GM12892 (cell line): ENCODE measurements around the gene CACNA1B.

Experiments
- DNase-seq: peaks from one replicate; pipeline ENCODE4 v3.0.0; 2011; ENCODE audit not compliant: insufficient read length
- FAIRE-seq: peaks from 2 replicates; lab custom pipeline; 2011; peaks lifted over from hg19 to GRCh38; lab: Jason Lieb, UNC
- POLR2A ChIP-seq: IDR thresholded peaks from 2 replicates; pipeline ENCODE4 v1.6.1; 2011; ENCODE audit warnings: low read depth, low read length, control low read depth
- POLR2AphosphoS5 ChIP-seq: IDR thresholded peaks from 2 replicates; pipeline ENCODE4 v1.6.1; 2011; ENCODE audit warnings: low read depth, low read length, control low read depth
- TAF1 ChIP-seq: IDR thresholded peaks from 2 replicates; pipeline ENCODE4 v1.6.1; 2011; ENCODE audit warnings: low read depth, mild to moderate bottlenecking, control low read depth, low read length, borderline replicate concordance

The CACNA1B gene

GRCh38 chr9:137963525-137963924 lies 85.9 kb downstream of the CACNA1B start:
- FAIRE-seq = no peak
- no peak for DNase-seq
- TF ChIP-seq TAF1 (no peak), POLR2A (no peak), POLR2AphosphoS5 (no peak)

GRCh38 chr9:137965177-137965795 lies 87.7 kb downstream of the CACNA1B start:
- no peak for FAIRE-seq

GRCh38 chr9:137967280-137967953 lies 89.8 kb downstream of the CACNA1B start:
- no peak for TF ChIP-seq POLR2AphosphoS5
- TF ChIP-seq TAF1 = no peak
- TF ChIP-seq POLR2A = no peak
- FAIRE-seq (no peak), DNase-seq (no peak)

More at GRCh38 chr9:137965177-137965795, 87.7 kb downstream of the CACNA1B start:
- DNase-seq = no peak
- TF ChIP-seq POLR2A = no peak
- no peak for TF ChIP-seq TAF1

GRCh38 chr9:137968235-137968634 lies 90.7 kb downstream of the CACNA1B start:
- TF ChIP-seq POLR2AphosphoS5 (no peak), TAF1 (no peak), POLR2A (no peak)
- DNase-seq (no peak), FAIRE-seq (no peak)

GRCh38 chr9:137969008-137969407 lies 91.4 kb downstream of the CACNA1B start:
- FAIRE-seq (no peak), DNase-seq (no peak)
- TF ChIP-seq POLR2A = no peak
- no peak for TF ChIP-seq TAF1
- TF ChIP-seq POLR2AphosphoS5 = no peak

GRCh38 chr9:137969685-137970084 lies 92.1 kb downstream of the CACNA1B start:
- FAIRE-seq (no peak), DNase-seq (no peak)
- TF ChIP-seq TAF1 = no peak
- TF ChIP-seq POLR2AphosphoS5 = no peak
- TF ChIP-seq POLR2A = no peak

GRCh38 chr9:137970098-137970497 lies 92.5 kb downstream of the CACNA1B start:
- DNase-seq (no peak), FAIRE-seq (no peak)
- TF ChIP-seq POLR2A (no peak), POLR2AphosphoS5 (no peak), TAF1 (no peak)

GRCh38 chr9:137970686-137971476 lies 93.3 kb downstream of the CACNA1B start:
- DNase-seq = no peak
- TF ChIP-seq POLR2AphosphoS5 (no peak), TAF1 (no peak), POLR2A (no peak)
- no peak for FAIRE-seq

- TF ChIP-seq POLR2AphosphoS5 (no peak), POLR2A (no peak), TAF1 (no peak)
- DNase-seq = no peak
- no peak for FAIRE-seq
Measured at GRCh38 chr9:137971477-137972138, 94.0 kb downstream of the CACNA1B start.

- DNase-seq = no peak
- FAIRE-seq = no peak
- TF ChIP-seq TAF1 (no peak), POLR2A (no peak), POLR2AphosphoS5 (no peak)
Measured at GRCh38 chr9:137972355-137972987, 94.9 kb downstream of the CACNA1B start.

- TF ChIP-seq TAF1 (no peak), POLR2A (no peak), POLR2AphosphoS5 (no peak)
- DNase-seq = no peak
- FAIRE-seq = no peak
Measured at GRCh38 chr9:137972988-137973470, 95.4 kb downstream of the CACNA1B start.
